ENCODE results near the gene SDR42E2.
"Not testable (repeated sequence)": the region's sequence is repeated elsewhere in the genome, so short reads cannot be mapped to it uniquely, and the experiment has no call there.

Gene SDR42E2

GRCh38 chr16:22213236-22213635 lies 50.9 kb downstream of the SDR42E2 start:
- no peak for TF ChIP-seq CTCF (IDR thresholded peaks at IDR 0.05; ENCODE audit: low read depth, low read length, missing control alignments)
- DNase-seq (ENCODE audit: extremely low read depth, low read depth) = no peak
- H3K4me3 ChIP-seq (replicated peaks; ENCODE audit: low read depth, low read length) = no peak overlapping the region

GRCh38 chr16:22213801-22214200 lies 51.5 kb downstream of the SDR42E2 start:
- no peak for TF ChIP-seq CTCF (IDR thresholded peaks at IDR 0.05; ENCODE audit: low read depth, low read length, missing control alignments)
- DNase-seq (ENCODE audit: extremely low read depth, low read depth) = no peak
- no peak overlapping the region for H3K4me3 ChIP-seq (replicated peaks; ENCODE audit: low read depth, low read length)

GRCh38 chr16:22214402-22214801 lies 52.1 kb downstream of the SDR42E2 start:
- no peak overlapping the region for H3K4me3 ChIP-seq (replicated peaks; ENCODE audit: low read depth, low read length)
- TF ChIP-seq CTCF (IDR thresholded peaks at IDR 0.05; ENCODE audit: low read depth, low read length, missing control alignments) = no peak
- no peak for DNase-seq (ENCODE audit: extremely low read depth, low read depth)

- TF ChIP-seq CTCF (IDR thresholded peaks at IDR 0.05; ENCODE audit: low read depth, low read length, missing control alignments) = no peak
- no peak for DNase-seq (ENCODE audit: extremely low read depth, low read depth)
- no peak overlapping the region for H3K4me3 ChIP-seq (replicated peaks; ENCODE audit: low read depth, low read length)
These were observed 52.6 kb downstream of the SDR42E2 start for GRCh38 chr16:22214889-22215288.

GRCh38 chr16:22216191-22216831 lies 54.0 kb downstream of the SDR42E2 start:
- no peak overlapping the region for H3K4me3 ChIP-seq (replicated peaks; ENCODE audit: low read depth, low read length)
- no peak for TF ChIP-seq CTCF (IDR thresholded peaks at IDR 0.05; ENCODE audit: low read depth, low read length, missing control alignments)
- no peak for DNase-seq (ENCODE audit: extremely low read depth, low read depth)

- not testable (repeated sequence) for DNase-seq (ENCODE audit: extremely low read depth, low read depth); H3K4me3 ChIP-seq (replicated peaks; ENCODE audit: low read depth, low read length)
These were observed 54.5 kb downstream of the SDR42E2 start for GRCh38 chr16:22216832-22217225.

- no peak for TF ChIP-seq CTCF (IDR thresholded peaks at IDR 0.05; ENCODE audit: low read depth, low read length, missing control alignments)
- H3K4me3 ChIP-seq (replicated peaks; ENCODE audit: low read depth, low read length) = no peak overlapping the region
- DNase-seq (ENCODE audit: extremely low read depth, low read depth) = no peak
These were observed 55.8 kb downstream of the SDR42E2 start for GRCh38 chr16:22217890-22218730.

All from HFF-Myc (cell line).